ENCODE results near the gene LGALS3BP. TPM values are rescaled to one million over a fixed set of nuclear protein-coding genes. Genes with fewer than 3 reads are reported as not detected.

Gene LGALS3BP
- total and polyA plus RNA-seq, 2 of the 4 experiments (the other 2 are of a cell fraction), result 33.7 to 273 TPM

- H3K27me3 ChIP-seq (ENCODE audit: control insufficient read depth, insufficient read depth, low read length), result peaks cover 2% of the 10 kb centered on the region; the same call in 1 of the 2 replicates
- in situ Hi-C loops (cut with MboI; ENCODE audit: low sequenced_read_pairs) (loop anchor here (5.0 kb wide), 1 partner anchor 62 kb away; no protein-coding TSS in a partner anchor), dilution Hi-C loops (cut with HindIII; ENCODE audit: low sequenced_read_pairs, unreplicated experiment) (no loop called here), intact Hi-C loops (cut with micrococcal nuclease) (no loop called here)
- ChIA-PET CTCF (interaction anchor here (0.6 to 3.6 kb wide), 5 partner anchors 21 to 439 kb away, joined by 3 to 19 read pairs (median 3); no protein-coding TSS in a partner anchor), POLR2A (ENCODE audit: unreplicated experiment) (no interaction called here)
- no peak overlapping the region for H3K4me3 ChIP-seq (ENCODE audit: insufficient read depth, low read depth, low read length)
- H4K5ac ChIP-seq (ENCODE audit: low read depth, low read length), result no peak overlapping the region
- H2AK5ac ChIP-seq (ENCODE audit: low read depth, low read length), result no peak overlapping the region
- no peak overlapping the region; a peak in 1 of 4 replicates for H4K8ac ChIP-seq (ENCODE audit: low read depth in 2 of 2, low read length in 2 of 2)
- H3K4me2 ChIP-seq (ENCODE audit: low read depth, low read length), result no peak overlapping the region
- peaks cover 18% of the 10 kb centered on the region for H3K4me1 ChIP-seq (ENCODE audit: control insufficient read depth, insufficient read depth, low read length)
- 100% methylated on average over 1 of the region's 2 CpGs; no CpG with 5 or more reads in 1 of the 2 experiments for WGBS, 2 experiments (ENCODE audit: extremely low coverage in 2 of 2, insufficient read length in 1 of 2)
- no peak overlapping the region; the same call in 1 of the 2 replicates for H4K91ac ChIP-seq (ENCODE audit: insufficient read depth, low read depth, low read length)
- no peak overlapping the region for H3K9ac ChIP-seq (ENCODE audit: low read depth, low read length)
- H3K9me1 ChIP-seq (ENCODE audit: insufficient read depth, low read length), result peaks cover 6% of the 10 kb centered on the region; the same call in 1 of the 2 replicates
- no peaks in the 10 kb centered on the region for H3K9me3 ChIP-seq (ENCODE audit: control insufficient read depth, insufficient read depth, low read length)
- H3K27ac ChIP-seq (ENCODE audit: insufficient read depth, low read length), result no peak overlapping the region
- H2BK5ac ChIP-seq (ENCODE audit: low read depth, low read length, poor library complexity, severe bottlenecking), result no peak overlapping the region
- H3K18ac ChIP-seq (ENCODE audit: low read depth, low read length), result 0 out of 2 replicates have a peak overlapping the region, but pooled peaks have one; percentile 13
- H3K23ac ChIP-seq (ENCODE audit: low read depth, low read length), result no peak overlapping the region
- no peak overlapping the region for H2BK120ac ChIP-seq (ENCODE audit: low read depth, low read length)
- H3K4ac ChIP-seq (ENCODE audit: low read depth, low read length), result no peak overlapping the region
- H3K14ac ChIP-seq (replicated peaks; ENCODE audit: low read depth, low read length), result no peak overlapping the region
- no peak overlapping the region for H2BK15ac ChIP-seq (ENCODE audit: low read depth, low read length)
- H2AK9ac ChIP-seq (replicated peaks; ENCODE audit: low read depth, low read length, poor library complexity), result no peak overlapping the region
- H4K20me1 ChIP-seq (ENCODE audit: insufficient read depth, low read length), result no peaks in the 10 kb centered on the region
- H2AFZ ChIP-seq (replicated peaks; ENCODE audit: low read length, poor library complexity), result no peak overlapping the region
- no peak overlapping the region for H2BK20ac ChIP-seq (ENCODE audit: low read depth, low read length)
- H3K56ac ChIP-seq (ENCODE audit: extremely low read depth, insufficient read depth, low read length), result no peak overlapping the region
- H3K36me3 ChIP-seq (ENCODE audit: control insufficient read depth, insufficient read depth, low read length), result no peaks in the 10 kb centered on the region
- ATAC-seq (ENCODE audit: low read depth) (no peak), DNase-seq (no peak)
- H3K79me1 ChIP-seq (ENCODE audit: low read depth in 1 of 2, low read length in 2 of 2), result peaks cover 0 to 12% of the 10 kb centered on the region in 2 experiments; a peak in 1 of 4 replicates
- no TSS peak for BruUV-seq (replicated peaks)
- no peak for TF ChIP-seq POLR2A (IDR thresholded peaks at IDR 0.05; ENCODE audit: low read depth, low read length)
- no peak for TF ChIP-seq MAZ (IDR thresholded peaks at IDR 0.05; ENCODE audit: borderline replicate concordance, low read depth, low read length)
- no peak for TF ChIP-seq BHLHE40 (IDR thresholded peaks at IDR 0.05; ENCODE audit: low read depth, low read length)
- no peak for TF ChIP-seq FOS (IDR thresholded peaks at IDR 0.05; ENCODE audit: low read depth, low read length)
- TF ChIP-seq CTCF (conservative IDR thresholded peaks at IDR 0.05; ENCODE audit: low read depth, low read length), result no peak
- TF ChIP-seq SMC3 (IDR thresholded peaks at IDR 0.05; ENCODE audit: low read depth, low read length), result no peak
- no peak for TF ChIP-seq CEBPB (IDR thresholded peaks at IDR 0.05; ENCODE audit: low read depth, low read length)
- no peak for TF ChIP-seq MXI1 (IDR thresholded peaks at IDR 0.05; ENCODE audit: borderline replicate concordance, low read depth, low read length)
- TF ChIP-seq RFX5 (IDR thresholded peaks at IDR 0.05; ENCODE audit: low read depth, low read length), result no peak
- TF ChIP-seq USF2 (IDR thresholded peaks at IDR 0.05; ENCODE audit: low read depth, low read length), result no peak
- TF ChIP-seq NFE2L2 (IDR thresholded peaks at IDR 0.05; ENCODE audit: low read depth, low read length), result no peak
- no peak for TF ChIP-seq RCOR1 (IDR thresholded peaks at IDR 0.05; ENCODE audit: insufficient replicate concordance, low read length)
- TF ChIP-seq CHD1 (IDR thresholded peaks at IDR 0.05; ENCODE audit: low read depth, low read length), result no peak
- TF ChIP-seq, protein P1, sequence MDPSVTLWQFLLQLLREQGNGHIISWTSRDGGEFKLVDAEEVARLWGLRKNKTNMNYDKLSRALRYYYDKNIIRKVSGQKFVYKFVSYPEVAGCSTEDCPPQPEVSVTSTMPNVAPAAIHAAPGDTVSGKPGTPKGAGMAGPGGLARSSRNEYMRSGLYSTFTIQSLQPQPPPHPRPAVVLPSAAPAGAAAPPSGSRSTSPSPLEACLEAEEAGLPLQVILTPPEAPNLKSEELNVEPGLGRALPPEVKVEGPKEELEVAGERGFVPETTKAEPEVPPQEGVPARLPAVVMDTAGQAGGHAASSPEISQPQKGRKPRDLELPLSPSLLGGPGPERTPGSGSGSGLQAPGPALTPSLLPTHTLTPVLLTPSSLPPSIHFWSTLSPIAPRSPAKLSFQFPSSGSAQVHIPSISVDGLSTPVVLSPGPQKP (IDR thresholded peaks at IDR 0.05; ENCODE audit: borderline replicate concordance, low read depth, low read length), result no peak
- no peak for TF ChIP-seq RAD21 (IDR thresholded peaks at IDR 0.05; ENCODE audit: low read length)
These were observed 41.0 kb upstream of the LGALS3BP start for GRCh38 chr17:79020631-79021301.
